Upper lobe of right lung (tissue), 1 donor: ENCODE measurements around the gene CUX1. TPM values are rescaled to one million over a fixed set of nuclear protein-coding genes. Genes with fewer than 3 reads are reported as not detected.

Source experiments
- ATAC-seq: fragments of 200-7000 bp; cut with Tn5 transposase; one replicate; pipeline ENCODE4 v1.9.1; 2020; ENCODE audit warnings: mild to moderate bottlenecking, moderate library complexity
- DNase-seq: peaks from one replicate; pipeline ENCODE4 v3.0.0-alpha.2; 2020
- H3K27ac ChIP-seq: fragments of 200-600 bp; one replicate; pipeline ENCODE4 v1.8.0; 2022
- H3K27me3 ChIP-seq: fragments of 200-600 bp; one replicate; pipeline ENCODE4 v1.8.0; 2022; ENCODE audit warnings: mild to moderate bottlenecking
- H3K36me3 ChIP-seq: fragments of 200-600 bp; one replicate; pipeline ENCODE4 v1.8.0; 2022
- H3K4me1 ChIP-seq: fragments of 200-600 bp; one replicate; pipeline ENCODE4 v1.8.0; 2022
- H3K4me3 ChIP-seq: fragments of 200-600 bp; one replicate; pipeline ENCODE4 v1.8.0; 2022; ENCODE audit warnings: mild to moderate bottlenecking
- H3K9me3 ChIP-seq: fragments of 200-600 bp; one replicate; pipeline ENCODE4 v1.8.0; 2022
- intact Hi-C: fragments of 100-400 bp; cut with DNase I; formaldehyde crosslinking; loops from one replicate; pipeline ENCODE4 v1.11.0; 2022
- total RNA-seq: library from RNA; stranded (reverse); fragmentation: NEBNext Ultra II Directional; extraction: Animal tissue kit (Norgen Biotek cat#: 25700); gene quantifications from one replicate; pipeline ENCODE4 v1.2.1, GENCODE V29; 2021
- TF ChIP-seq, protein P1 (sequence below): fragments of 200-600 bp; IDR thresholded peaks from one replicate; pipeline ENCODE4 v1.8.0; 2022; ENCODE audit warnings: antibody characterized with exemption
- donor health status: DM: no; HTN: yes; CAD: no; lungs with severe emphysema.

The CUX1 gene
- total RNA-seq, 1 donor from 2014 or later: 132 TPM

- H3K4me1 ChIP-seq: peaks cover 4% of the 10 kb centered on the region
- ATAC-seq (no peak), DNase-seq (no peak)
- H3K9me3 ChIP-seq: no peaks in the 10 kb centered on the region
- H3K27ac ChIP-seq: no peak overlapping the region
- H3K27me3 ChIP-seq: no peaks in the 10 kb centered on the region
- H3K4me3 ChIP-seq: no peak overlapping the region
- intact Hi-C loops: no loop called here
- no peaks in the 10 kb centered on the region for H3K36me3 ChIP-seq
- TF ChIP-seq, protein P1, sequence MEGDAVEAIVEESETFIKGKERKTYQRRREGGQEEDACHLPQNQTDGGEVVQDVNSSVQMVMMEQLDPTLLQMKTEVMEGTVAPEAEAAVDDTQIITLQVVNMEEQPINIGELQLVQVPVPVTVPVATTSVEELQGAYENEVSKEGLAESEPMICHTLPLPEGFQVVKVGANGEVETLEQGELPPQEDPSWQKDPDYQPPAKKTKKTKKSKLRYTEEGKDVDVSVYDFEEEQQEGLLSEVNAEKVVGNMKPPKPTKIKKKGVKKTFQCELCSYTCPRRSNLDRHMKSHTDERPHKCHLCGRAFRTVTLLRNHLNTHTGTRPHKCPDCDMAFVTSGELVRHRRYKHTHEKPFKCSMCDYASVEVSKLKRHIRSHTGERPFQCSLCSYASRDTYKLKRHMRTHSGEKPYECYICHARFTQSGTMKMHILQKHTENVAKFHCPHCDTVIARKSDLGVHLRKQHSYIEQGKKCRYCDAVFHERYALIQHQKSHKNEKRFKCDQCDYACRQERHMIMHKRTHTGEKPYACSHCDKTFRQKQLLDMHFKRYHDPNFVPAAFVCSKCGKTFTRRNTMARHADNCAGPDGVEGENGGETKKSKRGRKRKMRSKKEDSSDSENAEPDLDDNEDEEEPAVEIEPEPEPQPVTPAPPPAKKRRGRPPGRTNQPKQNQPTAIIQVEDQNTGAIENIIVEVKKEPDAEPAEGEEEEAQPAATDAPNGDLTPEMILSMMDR: no peak
These were observed 33.8 kb upstream of the CUX1 start for GRCh38 chr7:101783381-101784181.

- H3K27ac ChIP-seq: no peak overlapping the region
- intact Hi-C loops: no loop called here
- no peak overlapping the region for H3K4me3 ChIP-seq
- peaks cover 4% of the 10 kb centered on the region for H3K4me1 ChIP-seq
- DNase-seq (no peak), ATAC-seq (peak; percentile 66)
- H3K36me3 ChIP-seq: no peaks in the 10 kb centered on the region
- TF ChIP-seq, protein P1: no peak
- H3K9me3 ChIP-seq: no peaks in the 10 kb centered on the region
- H3K27me3 ChIP-seq: no peaks in the 10 kb centered on the region
These were observed 32.9 kb upstream of the CUX1 start for GRCh38 chr7:101784292-101785127.

DNA sequence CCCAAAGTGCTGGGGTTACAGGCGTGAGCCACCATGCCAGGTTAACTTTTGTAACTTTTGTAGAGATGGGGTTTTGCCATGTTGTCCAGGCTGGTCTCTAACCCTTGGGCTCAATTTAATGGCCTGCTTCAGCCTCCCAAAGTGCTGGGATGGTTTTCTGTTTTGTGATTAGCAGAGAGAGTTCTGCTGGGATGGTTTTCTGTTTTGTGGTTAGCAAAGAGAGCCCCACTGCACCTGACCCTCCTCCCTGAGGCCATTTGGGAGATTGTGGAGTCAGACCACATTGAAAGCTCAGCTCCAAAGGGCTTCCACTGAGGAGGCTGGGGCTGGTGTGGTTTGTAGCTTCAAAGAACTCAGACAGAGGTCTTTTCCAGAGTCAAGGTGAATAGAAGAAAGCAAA, 29.6 kb upstream of the CUX1 start:
- ATAC-seq (no peak), DNase-seq (no peak)
- Histone ChIP-seq H3K4me3 (no peak overlapping the region), H3K9me3 (no peaks in the 10 kb centered on the region), H3K4me1 (peaks cover 4% of the 10 kb centered on the region), H3K36me3 (no peaks in the 10 kb centered on the region), H3K27me3 (no peaks in the 10 kb centered on the region), H3K27ac (no peak overlapping the region)
- intact Hi-C loops: no loop called here
- TF ChIP-seq, protein P1: no peak

- H3K4me3 ChIP-seq: no peak overlapping the region
- no peaks in the 10 kb centered on the region for H3K27me3 ChIP-seq
- TF ChIP-seq, protein P1: no peak
- ATAC-seq: no peak
- no peak overlapping the region for H3K27ac ChIP-seq
- intact Hi-C loops: no loop called here
- no peaks in the 10 kb centered on the region for H3K9me3 ChIP-seq
- DNase-seq: no peak
- H3K4me1 ChIP-seq: peaks cover 4% of the 10 kb centered on the region
- H3K36me3 ChIP-seq: no peaks in the 10 kb centered on the region
These were observed 28.9 kb upstream of the CUX1 start for GRCh38 chr7:101788517-101788916.

- no peaks in the 10 kb centered on the region for H3K27me3 ChIP-seq
- intact Hi-C loops: no loop called here
- peak; percentile 50 for DNase-seq
- TF ChIP-seq, protein P1: no peak
- no peaks in the 10 kb centered on the region for H3K4me1 ChIP-seq
- no peaks in the 10 kb centered on the region for H3K9me3 ChIP-seq
- no peak overlapping the region for H3K4me3 ChIP-seq
- H3K27ac ChIP-seq: no peak overlapping the region
- ATAC-seq: no peak
- no peaks in the 10 kb centered on the region for H3K36me3 ChIP-seq
These were observed 26.7 kb upstream of the CUX1 start for GRCh38 chr7:101790566-101791293.
